Measurements from ENCODE around the gene SERTAD3. TPM values are rescaled to one million over a fixed set of nuclear protein-coding genes. Genes with fewer than 3 reads are reported as not detected.
A peak's percentile ranks its signal among the peaks of the same experiment; 100 is the strongest.

The SERTAD3 gene
- polyA plus RNA-seq, 1 donor: 47.9 TPM

GRCh38 chr19:40407714-40408597 lies 36.2 kb downstream of the SERTAD3 start:
- no peak for DNase-seq

- DNase-seq: peak; percentile 84
Observed at GRCh38 chr19:40403262-40403984, 40.7 kb downstream of the SERTAD3 start.

DNA sequence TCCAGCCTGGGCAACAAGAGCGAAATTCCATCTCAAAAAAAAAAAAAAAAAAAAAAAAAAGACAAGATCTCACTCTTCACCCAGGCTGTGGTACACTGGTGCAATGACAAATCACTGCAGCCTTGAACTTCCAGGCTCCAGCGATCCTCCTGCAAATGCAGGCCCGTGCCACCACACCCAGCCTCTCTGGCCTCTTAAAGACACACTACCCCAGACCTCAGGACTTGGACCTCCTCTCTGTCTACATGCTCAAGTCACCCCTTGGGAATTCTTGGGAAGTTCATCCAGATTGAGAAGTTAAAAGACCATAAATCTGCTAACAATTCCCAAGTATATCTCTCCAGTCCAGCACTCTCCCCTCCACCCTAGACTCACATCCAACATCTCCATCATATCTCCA lies 43.6 kb downstream of the SERTAD3 start:
- DNase-seq: no peak

DNA sequence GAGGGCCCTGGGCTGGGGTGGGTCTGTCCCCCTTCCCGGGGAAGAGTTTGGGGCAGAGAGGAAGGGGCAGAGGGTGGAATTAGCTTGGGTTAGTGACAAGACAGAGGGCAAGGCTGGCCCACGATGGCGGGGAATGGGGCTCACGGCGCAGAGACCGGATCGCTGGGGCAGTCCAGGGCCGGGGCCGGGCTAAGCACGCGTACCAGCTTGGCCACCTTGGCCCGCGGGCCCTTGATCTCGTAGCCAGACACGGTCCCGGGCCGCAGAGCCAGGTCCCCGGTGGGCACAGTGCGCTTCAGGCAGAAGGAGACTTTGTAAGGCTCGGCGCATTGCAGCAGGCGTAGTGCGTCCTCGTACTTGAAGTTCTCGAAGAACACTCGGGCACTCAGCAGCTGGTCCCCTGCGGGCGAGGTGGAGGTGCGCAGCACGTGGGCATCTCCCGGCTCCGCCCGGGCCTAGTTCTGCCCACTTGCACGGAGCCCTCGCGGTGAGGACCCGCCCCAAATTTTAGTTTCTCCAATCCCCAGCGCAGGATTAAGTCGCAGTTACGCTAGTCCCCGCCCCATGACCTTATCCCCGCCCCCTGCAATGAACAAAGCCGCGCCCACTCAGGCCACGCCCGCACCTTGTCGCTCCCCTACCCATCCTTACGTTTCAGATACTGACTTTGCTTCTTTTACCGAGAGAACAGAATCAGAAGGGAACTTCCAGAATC lies 45.6 kb downstream of the SERTAD3 start:
- no peak for DNase-seq

DNA sequence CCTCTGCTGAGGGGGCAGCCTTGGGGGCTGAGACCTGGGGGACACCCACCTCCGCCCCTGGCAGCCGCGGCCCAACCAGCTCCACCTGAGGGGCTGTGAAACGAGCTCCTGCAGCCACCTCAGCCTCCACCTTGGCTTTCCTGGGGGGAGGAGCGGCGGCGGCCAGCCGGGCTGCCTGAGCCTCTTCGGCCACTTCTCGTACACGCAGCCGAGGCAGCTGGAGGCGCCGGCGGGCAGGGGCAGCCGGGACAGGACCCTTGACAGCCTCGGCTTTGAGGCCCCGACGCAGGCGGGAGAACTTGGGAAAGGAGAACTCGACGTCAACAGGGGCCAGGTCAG lies 46.6 kb downstream of the SERTAD3 start:
- DNase-seq: no peak

GRCh38 chr19:40396886-40397567 lies 47.1 kb downstream of the SERTAD3 start:
- DNase-seq: no peak

DNA sequence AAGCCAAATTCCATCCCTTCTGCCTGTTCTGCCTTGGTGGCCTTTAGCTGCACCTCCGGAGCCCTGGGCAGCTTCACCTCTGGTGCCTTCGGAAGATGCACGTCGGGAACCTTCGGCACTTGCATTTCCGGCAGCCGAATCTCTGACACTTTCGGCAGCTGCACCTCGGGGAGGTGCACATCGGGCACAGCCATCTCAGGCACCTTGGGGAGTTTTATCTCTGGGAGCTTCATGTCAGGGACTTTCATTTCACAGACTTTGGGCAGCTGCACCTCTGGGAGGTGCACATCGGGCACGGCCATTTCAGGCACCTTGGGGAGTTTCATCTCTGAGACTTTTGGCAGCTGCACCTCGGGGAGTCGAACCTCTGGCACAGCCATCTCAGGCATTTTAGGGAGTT lies 48.2 kb downstream of the SERTAD3 start:
- DNase-seq: no peak

DNA sequence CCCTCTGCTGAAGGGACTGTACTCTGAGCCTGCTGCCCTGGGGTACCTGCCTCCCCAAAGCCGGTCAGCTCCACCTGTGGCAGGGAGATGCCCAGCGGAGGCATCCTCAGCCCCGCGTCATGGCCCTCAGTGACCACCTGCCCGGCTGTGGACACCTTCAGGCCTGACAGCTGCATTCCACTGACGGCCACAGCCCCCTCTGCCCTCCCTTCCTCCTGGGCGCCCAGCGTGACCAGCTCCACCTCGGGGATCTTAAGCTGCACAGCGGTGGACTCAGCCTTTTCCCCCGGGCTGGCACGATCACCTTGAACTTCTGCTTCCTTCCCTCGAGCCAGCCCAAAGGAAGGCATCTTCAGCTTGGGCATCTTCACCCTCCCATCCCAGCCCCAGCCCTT lies 49.3 kb downstream of the SERTAD3 start:
- no peak for DNase-seq

DNA sequence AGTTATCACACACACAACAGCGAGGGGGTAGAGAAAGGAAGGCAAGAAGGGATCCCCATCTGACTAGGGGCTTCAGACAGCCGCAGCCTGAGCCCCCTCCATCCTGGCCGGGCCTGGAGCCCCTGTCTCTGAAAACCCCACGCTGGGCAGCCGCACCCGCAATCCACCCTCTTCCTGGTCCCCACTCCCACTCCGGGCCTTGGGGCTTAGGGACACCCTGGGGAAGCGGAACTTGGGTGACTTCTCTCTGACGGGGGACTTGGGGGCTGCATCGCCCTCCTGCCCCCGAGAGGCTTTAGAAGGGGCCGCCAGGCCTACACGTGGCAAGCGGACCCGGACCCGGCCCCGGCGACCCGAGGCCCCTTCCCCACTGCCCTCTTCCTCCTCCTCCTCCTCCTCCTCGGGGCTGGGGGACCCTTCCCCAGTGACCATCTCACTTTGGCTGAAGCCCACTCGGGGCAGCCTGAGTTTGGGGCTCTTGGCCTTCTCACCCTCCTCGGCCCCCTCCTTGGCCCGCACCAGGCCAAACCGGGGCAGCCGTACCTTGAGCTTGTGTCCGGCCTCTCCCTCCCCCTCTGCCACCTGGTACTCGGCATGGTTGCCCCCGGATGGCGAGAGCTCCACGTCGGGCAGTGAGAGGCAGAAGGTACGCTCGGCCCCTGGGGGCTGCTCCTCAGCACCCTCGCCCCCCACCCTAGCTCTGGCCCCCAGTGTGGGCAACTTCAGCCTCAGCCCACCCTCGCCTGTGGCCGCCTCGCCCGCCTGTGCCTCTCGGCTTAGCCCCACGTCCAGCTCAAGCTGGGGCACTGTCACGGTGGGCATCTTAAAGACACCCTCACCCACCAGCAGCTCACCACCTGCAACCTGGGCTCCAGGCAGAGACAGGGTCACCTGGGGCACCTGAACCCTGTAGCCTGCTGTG lies 50.0 kb downstream of the SERTAD3 start:
- DNase-seq: no peak

DNA sequence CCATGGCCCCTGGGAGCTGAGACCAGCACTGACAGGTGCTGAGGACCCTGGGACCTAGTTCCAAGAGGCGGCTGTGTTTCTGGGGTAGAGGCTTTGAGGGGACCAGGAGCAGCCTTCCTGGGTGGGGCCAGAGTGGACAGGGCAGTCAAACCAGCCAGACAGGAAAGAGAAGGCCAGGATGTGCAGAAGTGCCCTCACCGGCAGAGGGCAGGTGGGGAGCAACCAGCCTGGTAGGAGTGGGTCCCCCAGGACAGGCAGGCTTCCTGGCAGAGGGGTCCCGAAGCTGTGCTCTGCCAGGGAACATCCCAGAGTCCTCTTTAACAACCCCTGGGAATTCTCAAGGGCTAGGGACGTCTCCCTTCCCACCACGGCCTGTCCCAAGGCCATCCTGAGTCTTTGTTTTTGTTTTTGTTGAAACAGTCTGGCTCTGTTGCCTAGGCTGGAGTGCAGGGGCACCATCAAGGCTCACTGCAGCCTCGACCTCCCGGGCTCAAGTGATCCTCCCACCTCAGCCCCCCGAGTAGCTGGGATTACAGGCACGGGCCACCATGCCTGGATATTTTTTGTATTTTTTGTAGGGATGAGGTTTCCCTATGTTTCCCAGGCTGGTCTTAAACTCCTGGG lies 51.1 kb downstream of the SERTAD3 start:
- no peak for DNase-seq

- no peak for DNase-seq
Observed at GRCh38 chr19:40392123-40392522, 52.0 kb downstream of the SERTAD3 start.

Other genes with a start within 250 kb of the SERTAD3 start
- not detected for gene TTC9B, start 226.0 kb downstream of the SERTAD3 start, polyA plus RNA-seq (ENCODE audit: insufficient read length)
- gene CCNP, start 217.6 kb downstream of the SERTAD3 start, polyA plus RNA-seq (ENCODE audit: insufficient read length): 0.49 TPM
- 214 TPM for gene AKT2, start 159.0 kb downstream of the SERTAD3 start, polyA plus RNA-seq (ENCODE audit: insufficient read length)
- gene C19orf47, start 95.9 kb downstream of the SERTAD3 start, polyA plus RNA-seq (ENCODE audit: insufficient read length): 106 TPM
- 242 TPM for gene PLD3, start 95.6 kb downstream of the SERTAD3 start, polyA plus RNA-seq (ENCODE audit: insufficient read length)
- 1.6 TPM for gene HIPK4, start 54.2 kb downstream of the SERTAD3 start, polyA plus RNA-seq (ENCODE audit: insufficient read length)
- 11.7 TPM for gene PRX, start 31.0 kb downstream of the SERTAD3 start, polyA plus RNA-seq (ENCODE audit: insufficient read length)
- 7.3 TPM for gene SERTAD1, start 18.3 kb downstream of the SERTAD3 start, polyA plus RNA-seq (ENCODE audit: insufficient read length)
- gene BLVRB, start 21.4 kb upstream of the SERTAD3 start, polyA plus RNA-seq (ENCODE audit: insufficient read length): 42.4 TPM
- 0.19 TPM for gene SPTBN4, start 22.7 kb upstream of the SERTAD3 start, polyA plus RNA-seq (ENCODE audit: insufficient read length)
- gene SHKBP1, start 132.5 kb upstream of the SERTAD3 start, polyA plus RNA-seq (ENCODE audit: insufficient read length): 18.7 TPM
- gene LTBP4, start 157.0 kb upstream of the SERTAD3 start, polyA plus RNA-seq (ENCODE audit: insufficient read length): 297 TPM
- gene NUMBL, start 246.3 kb upstream of the SERTAD3 start, polyA plus RNA-seq (ENCODE audit: insufficient read length): 36.7 TPM